Aorta (tissue), 5 donors: ENCODE data around the gene NTN5. TPM values are rescaled to one million over a fixed set of nuclear protein-coding genes. Genes with fewer than 3 reads are reported as not detected.
"Not testable (repeated sequence)": the region's sequence is repeated elsewhere in the genome, so short reads cannot be mapped to it uniquely, and the experiment has no call there.

Source experiments
- ATAC-seq: fragments of 200-7000 bp; cut with Tn5 transposase; one replicate; pipeline ENCODE4 v1.9.1; 2022; ENCODE audit warnings: moderate library complexity; ENCODE audit not compliant: low FRiP score
- DNase-seq, 2 donors: peaks; one replicate each; pipeline ENCODE4 v3.0.0-alpha.2; 2020
- H3K27ac ChIP-seq, 2 donors: one replicate each; pipeline ENCODE4 v1.5.1; 2013; ENCODE audit warnings: low read length in 2 of 2, mild to moderate bottlenecking in 2 of 2, moderate library complexity in 2 of 2, control low read depth in 1 of 2, inconsistent platforms in 1 of 2, low read depth in 1 of 2
- H3K27me3 ChIP-seq, 2 donors: one replicate each; pipeline ENCODE4 v1.6.1; 2013; ENCODE audit warnings: control low read depth in 1 of 2, low read length in 1 of 2, mild to moderate bottlenecking in 1 of 2, moderate library complexity in 1 of 2; ENCODE audit not compliant: insufficient read depth in 2 of 2, control insufficient read depth in 1 of 2
- H3K36me3 ChIP-seq, 2 donors: one replicate each; pipeline ENCODE4 v1.6.1; 2013; ENCODE audit warnings: control low read depth in 1 of 2, low read length in 1 of 2, mild to moderate bottlenecking in 1 of 2; ENCODE audit not compliant: insufficient read depth in 2 of 2, control insufficient read depth in 1 of 2
- H3K4me1 ChIP-seq, 2 donors: one replicate each; pipeline ENCODE4 v1.6.1; 2013; ENCODE audit warnings: low read length in 2 of 2, control low read depth in 1 of 2, mild to moderate bottlenecking in 1 of 2, moderate library complexity in 1 of 2; ENCODE audit not compliant: insufficient read depth in 2 of 2, control insufficient read depth in 1 of 2
- H3K4me3 ChIP-seq, 2 donors: one replicate each; pipeline ENCODE4 v1.5.1; 2013; ENCODE audit warnings: low read length in 2 of 2, control low read depth in 1 of 2, mild to moderate bottlenecking in 1 of 2
- H3K9me3 ChIP-seq: one replicate; pipeline ENCODE4 v1.6.1; 2013; ENCODE audit warnings: mild to moderate bottlenecking, low read length; ENCODE audit not compliant: control insufficient read depth
- WGBS, 2 donors: extraction: QIAGEN DNeasy Blood & Tissue Kit; methylation state at CpG; one replicate each; pipeline ENCODE4 v1.1.7; 2013; 5-methylcytosine and 5-hydroxymethylcytosine counted together
- intact Hi-C, 2 donors: fragments of 100-400 bp; cut with DNase I; formaldehyde crosslinking; loops; one replicate each; pipeline versions ENCODE4 v1.14.2 to v1.15.0; 2022
- polyA plus RNA-seq, 2 donors: library from polyadenylated mRNA; stranded (reverse); fragments of 200-250 nt; gene quantifications; one replicate each; pipeline ENCODE4 v1.2.3, GENCODE V29; 2013
- total RNA-seq, 2 donors: library from RNA; stranded (reverse); fragmentation: NEBNext Ultra II Directional; extraction: Animal tissue kit (Norgen Biotek cat#: 25700); gene quantifications; one replicate each; pipeline ENCODE4 v1.2.1, GENCODE V29; 2021
- donor health status: healthy with polysubstance abuse.
- donor health status: Bipolar disorder and iron deficiency.
- donor health status: DM: no; HTN: no; CAD: no.
- donor health status: DM: no; HTN: no; CAD: no.
- donor health status: DM: yes; HTN: yes; CAD: no.

The NTN5 gene
- total and polyA plus RNA-seq, 4 donors, result 0.52 to 2.0 (median 0.96) TPM; not detected in 1

DNA sequence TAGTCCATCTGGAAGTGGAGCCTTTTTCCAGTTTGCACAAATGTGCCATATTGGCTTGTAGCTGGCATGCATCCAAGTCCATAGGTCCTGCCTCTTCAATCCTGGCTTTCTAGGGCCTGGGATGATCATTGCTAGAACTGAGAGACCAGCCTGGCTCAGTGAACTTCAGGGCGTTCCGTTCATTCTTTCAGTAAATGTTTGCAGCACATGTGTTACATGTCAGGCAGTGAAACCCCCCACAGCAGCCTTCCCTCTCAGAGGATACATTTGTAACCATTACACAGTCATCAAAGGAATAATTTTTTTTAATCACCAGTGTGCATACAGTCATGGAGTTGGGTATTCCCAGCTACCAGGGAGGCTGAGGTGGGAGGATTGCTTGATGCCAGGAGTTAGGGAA, 32.6 kb upstream of the NTN5 start:
- intact Hi-C loops, result no loop called here
- WGBS, 2 donors, result 70 to 71% methylated on average over 2 of the region's 2 CpGs
- no peaks in the 10 kb centered on the region for H3K4me1 ChIP-seq
- no peaks in the 10 kb centered on the region for H3K36me3 ChIP-seq
- DNase-seq (no peak), ATAC-seq (no peak)
- H3K27me3 ChIP-seq, result no peaks in the 10 kb centered on the region
- no peaks in the 10 kb centered on the region for H3K9me3 ChIP-seq
- no peak overlapping the region for H3K27ac ChIP-seq
- H3K4me3 ChIP-seq, result no peak overlapping the region

DNA sequence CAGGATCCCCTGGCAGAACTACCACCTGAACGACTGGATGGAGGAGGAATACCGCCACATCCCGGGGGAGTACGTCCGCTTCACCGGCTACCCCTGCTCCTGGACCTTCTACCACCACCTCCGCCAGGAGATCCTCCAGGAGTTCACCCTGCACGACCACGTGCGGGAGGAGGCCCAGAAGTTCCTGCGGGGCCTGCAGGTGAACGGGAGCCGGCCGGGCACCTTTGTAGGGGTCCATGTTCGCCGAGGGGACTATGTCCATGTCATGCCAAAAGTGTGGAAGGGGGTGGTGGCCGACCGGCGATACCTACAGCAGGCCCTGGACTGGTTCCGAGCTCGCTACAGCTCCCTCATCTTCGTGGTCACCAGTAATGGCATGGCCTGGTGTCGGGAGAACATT, 30.5 kb upstream of the NTN5 start:
- H3K36me3 ChIP-seq, result no peaks in the 10 kb centered on the region
- H3K4me3 ChIP-seq, result no peak overlapping the region
- ATAC-seq, result no peak
- H3K9me3 ChIP-seq, result no peaks in the 10 kb centered on the region
- no peak for DNase-seq
- no peaks in the 10 kb centered on the region for H3K27me3 ChIP-seq
- H3K27ac ChIP-seq, result no peak overlapping the region
- intact Hi-C loops, result no loop called here
- WGBS, 2 donors, result 93 to 94% methylated on average over 23 of the region's 23 CpGs
- no peaks in the 10 kb centered on the region for H3K4me1 ChIP-seq

DNA sequence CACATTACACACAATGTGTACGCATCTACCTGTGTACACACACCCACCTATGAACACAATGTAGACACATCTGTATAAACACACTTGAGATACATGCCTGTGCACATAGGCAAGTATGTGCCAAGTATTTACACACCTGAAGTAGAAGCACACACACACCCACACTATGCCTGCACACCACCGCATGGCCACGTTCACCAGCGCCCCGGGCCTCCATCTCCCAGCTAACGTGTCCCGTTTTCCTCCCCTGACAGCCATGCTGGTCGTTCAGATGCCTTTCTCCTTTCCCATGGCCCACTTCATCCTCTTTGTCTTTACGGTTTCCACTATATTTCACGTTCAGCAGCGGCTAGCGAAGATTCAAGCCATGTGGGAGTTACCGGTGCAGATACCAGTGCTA, 29.9 kb upstream of the NTN5 start:
- Histone ChIP-seq H3K27me3 (no peaks in the 10 kb centered on the region), H3K4me1 (no peaks in the 10 kb centered on the region), H3K27ac (no peak overlapping the region), H3K9me3 (no peaks in the 10 kb centered on the region), H3K4me3 (no peak overlapping the region), H3K36me3 (no peaks in the 10 kb centered on the region)
- no peak for DNase-seq
- no peak for ATAC-seq
- intact Hi-C loops, result no loop called here
- WGBS, 2 donors, result 90 to 93% methylated on average over 13 of the region's 13 CpGs

- intact Hi-C loops, result no loop called here
- WGBS, 2 donors, result 71% methylated on average over 4 of the region's 4 CpGs
- no peak for DNase-seq
- Histone ChIP-seq H3K36me3 (no peaks in the 10 kb centered on the region), H3K4me3 (no peak overlapping the region), H3K27me3 (no peaks in the 10 kb centered on the region), H3K4me1 (no peaks in the 10 kb centered on the region), H3K9me3 (no peaks in the 10 kb centered on the region), H3K27ac (no peak overlapping the region)
- no peak for ATAC-seq
These were observed 25.2 kb upstream of the NTN5 start for GRCh38 chr19:48698046-48698445.

DNA sequence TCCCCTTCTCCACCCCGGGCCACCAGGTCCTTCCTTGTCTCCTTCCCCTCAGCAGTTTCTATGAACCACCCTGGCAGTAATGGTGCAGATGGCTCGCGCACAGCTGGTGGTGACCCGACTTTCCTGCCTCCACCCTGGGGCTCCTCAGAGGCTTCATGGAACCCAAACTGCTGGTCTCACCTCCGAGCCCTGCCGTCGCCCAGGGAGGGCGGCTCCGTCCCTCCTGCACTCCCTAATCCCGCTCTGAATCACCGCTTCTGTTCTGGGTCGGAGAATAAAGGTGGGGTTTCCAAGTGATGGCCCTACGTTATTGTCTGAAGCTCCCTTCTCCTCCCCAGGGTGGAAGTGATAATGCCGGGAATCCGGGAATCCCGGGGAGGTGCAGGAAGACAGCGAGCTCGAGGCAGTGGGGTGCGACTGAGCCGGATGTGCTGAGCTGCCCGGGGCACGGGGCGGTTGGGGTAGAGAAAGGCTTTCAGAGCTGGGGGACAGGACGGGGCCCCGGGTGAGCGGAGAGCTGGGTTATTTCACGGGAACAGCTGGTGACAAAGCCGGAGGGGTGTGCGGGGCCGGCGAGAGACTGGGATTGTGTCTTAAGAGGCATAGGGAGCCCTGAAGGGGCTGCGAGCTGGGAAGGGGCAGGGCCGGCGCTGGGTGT, 23.7 kb upstream of the NTN5 start:
- intact Hi-C loops, result no loop called here
- ATAC-seq, result peak; percentile 46
- no peaks in the 10 kb centered on the region for H3K36me3 ChIP-seq
- no peaks in the 10 kb centered on the region for H3K27me3 ChIP-seq
- H3K9me3 ChIP-seq, result no peaks in the 10 kb centered on the region
- H3K27ac ChIP-seq, result no peak overlapping the region
- H3K4me3 ChIP-seq, result no peak overlapping the region
- no peak for DNase-seq
- H3K4me1 ChIP-seq, result no peaks in the 10 kb centered on the region
- whole genome bisulfite sequencing, 2 donors, result 8% methylated on average over 34 of the region's 34 CpGs

DNA sequence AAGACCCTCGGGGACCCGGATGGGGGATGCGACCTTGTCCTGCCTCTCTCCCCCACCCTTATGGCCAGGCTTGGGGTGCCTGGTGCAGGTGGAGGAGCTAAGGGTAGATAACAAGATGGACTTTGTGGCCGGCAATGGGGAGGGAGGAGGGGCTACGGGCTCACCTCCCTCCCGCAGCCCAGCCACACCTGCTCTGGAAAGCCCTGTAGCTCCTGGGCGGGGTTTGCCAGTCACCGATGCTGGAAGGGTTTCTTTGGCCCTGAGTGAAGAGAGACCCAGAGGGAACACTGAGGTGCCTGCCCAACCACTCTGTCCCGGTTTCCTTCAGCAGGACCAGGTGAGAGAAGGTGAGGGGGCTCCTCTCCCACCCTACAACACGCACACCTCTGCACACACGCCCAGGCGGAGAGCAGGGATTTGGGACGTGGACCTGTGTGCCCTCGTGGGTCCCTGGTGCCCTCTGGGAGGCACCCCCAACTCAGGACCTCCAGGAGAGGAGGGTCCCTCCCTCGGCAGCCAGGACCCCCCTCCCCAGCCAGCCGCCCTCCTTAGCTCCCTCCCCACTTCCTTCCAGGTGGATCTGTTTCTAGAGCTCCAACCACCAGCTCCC, 23.0 kb upstream of the NTN5 start, which contains the start of gene FUT2:
FUT2 (plus strand) TSS at position 229 of the 610 bp plus-strand sequence. CDS start 6,986 bp downstream, outside the sequence.
- H3K4me1 ChIP-seq, result no peaks in the 10 kb centered on the region
- intact Hi-C loops, result no loop called here
- ATAC-seq (no peak), DNase-seq (no peak)
- no peaks in the 10 kb centered on the region for H3K36me3 ChIP-seq
- H3K27ac ChIP-seq, result no peak within 1 kb of the TSS
- WGBS, 2 donors, result 34 to 38% methylated on average over 15 to 16 of the region's 16 CpGs
- H3K27me3 ChIP-seq, result no peaks in the 10 kb centered on the region
- H3K4me3 ChIP-seq, result no peak within 1 kb of the TSS
- no peaks in the 10 kb centered on the region for H3K9me3 ChIP-seq

GRCh38 chr19:48693629-48694028, 20.8 kb upstream of the NTN5 start:
- H3K36me3 ChIP-seq, H3K4me3 ChIP-seq, H3K4me1 ChIP-seq, DNase-seq, ATAC-seq, intact Hi-C loops, H3K27ac ChIP-seq, H3K27me3 ChIP-seq, H3K9me3 ChIP-seq: not testable (repeated sequence)
- 87% methylated on average over 9 of the region's 9 CpGs for WGBS, 2 donors

DNA sequence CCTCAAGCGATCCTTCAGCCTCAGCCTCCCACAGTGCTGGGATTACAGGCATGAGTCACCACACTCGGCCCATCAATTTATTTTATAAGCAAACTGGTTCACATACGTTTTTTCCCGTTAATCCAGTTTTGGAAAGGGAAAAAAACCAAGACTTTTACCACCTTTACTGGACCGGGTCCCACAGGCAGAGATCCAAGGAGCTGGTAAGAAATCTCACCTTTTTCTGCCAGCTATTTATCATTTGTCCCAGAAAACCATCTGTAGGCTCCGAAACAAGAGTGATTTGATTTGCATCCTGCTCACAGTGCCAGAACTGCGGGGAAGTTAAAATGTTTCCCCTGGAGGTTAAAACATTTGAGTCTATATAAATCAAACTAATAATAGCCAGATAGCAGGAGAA, 16.6 kb upstream of the NTN5 start:
- no peak for ATAC-seq
- Histone ChIP-seq H3K27me3 (no peaks in the 10 kb centered on the region), H3K36me3 (no peaks in the 10 kb centered on the region), H3K9me3 (no peaks in the 10 kb centered on the region), H3K27ac (no peak overlapping the region), H3K4me1 (no peaks in the 10 kb centered on the region), H3K4me3 (no peak overlapping the region)
- intact Hi-C loops, result no loop called here
- no peak for DNase-seq
- WGBS, 2 donors, result 54 to 63% methylated on average over 7 of the region's 7 CpGs

GRCh38 chr19:48687776-48688175, 15.0 kb upstream of the NTN5 start:
- 92% methylated on average over 3 of the region's 3 CpGs for WGBS, 2 donors

More at GRCh38 chr19:48687776-48688175, 15.0 kb upstream of the NTN5 start:
- no peaks in the 10 kb centered on the region for H3K36me3 ChIP-seq
- no peak overlapping the region for H3K4me3 ChIP-seq
- no peak overlapping the region for H3K27ac ChIP-seq
- DNase-seq, result no peak
- no peaks in the 10 kb centered on the region for H3K9me3 ChIP-seq
- intact Hi-C loops, result no loop called here
- no peak for ATAC-seq
- H3K27me3 ChIP-seq, result no peaks in the 10 kb centered on the region
- H3K4me1 ChIP-seq, result no peaks in the 10 kb centered on the region
